Panc1 (cell line): ENCODE measurements around the gene AGBL3. TPM values are rescaled to one million over a fixed set of nuclear protein-coding genes. Genes with fewer than 3 reads are reported as not detected.

Experiments used
- ATAC-seq: fragments of 200-7000 bp; cut with Tn5 transposase; 2 replicates; pipeline ENCODE4 v1.9.1; 2020; ENCODE audit warnings: mild to moderate bottlenecking, moderate library complexity
- BruUV-seq: library from RNA; stranded (reverse); fragments of 400-500 nt; replicated peaks from 2 replicates; lab custom pipeline; 2021; lab: Mats Ljungman, UMichigan
- CTCF ChIA-PET: fragments of 300-600 bp; sonication (Branson Sonifier 250); formaldehyde crosslinking; loops from one replicate; lab custom pipeline; 2022; ENCODE audit warnings: antibody characterized with exemption; lab: Charles Lee
- POLR2A ChIA-PET: fragments of 300-600 bp; sonication (Branson Sonifier 250); formaldehyde crosslinking; loops from one replicate; lab custom pipeline; 2022; ENCODE audit warnings: antibody characterized with exemption; lab: Charles Lee
- DNase-seq: peaks from one replicate; pipeline ENCODE4 v3.0.0-alpha.2; 2010; ENCODE audit warnings: low read depth, low spot score
- H3K27ac ChIP-seq: 2 replicates; pipeline ENCODE4 v1.5.1; 2011; ENCODE audit warnings: mild to moderate bottlenecking, low read length, inconsistent platforms
- H3K27me3 ChIP-seq: fragments of 200-500 bp; sonication (Bioruptor generic); 2 replicates; pipeline ENCODE4 v1.6.0; 2014; ENCODE audit warnings: low read length, inconsistent platforms; ENCODE audit not compliant: control insufficient read depth, insufficient read depth
- H3K36me3 ChIP-seq: fragments of 200-500 bp; sonication (Bioruptor generic); 2 replicates; pipeline ENCODE4 v1.5.1; 2014; ENCODE audit warnings: inconsistent platforms, mild to moderate bottlenecking, low read length, moderate library complexity; ENCODE audit not compliant: control insufficient read depth, insufficient read depth
- H3K4me1 ChIP-seq: 2 replicates; pipeline ENCODE4 v1.5.1; 2011; ENCODE audit warnings: inconsistent platforms, mild to moderate bottlenecking, low read length, moderate library complexity; ENCODE audit not compliant: control insufficient read depth, insufficient read depth
- H3K4me3 ChIP-seq, 2 experiments: 2 replicates each; pipeline ENCODE4 v1.5.1; 2011 to 2012; ENCODE audit warnings: low read depth in 2 of 2, low read length in 2 of 2, mild to moderate bottlenecking in 2 of 2, inconsistent platforms in 1 of 2, moderate library complexity in 1 of 2
- H3K9me3 ChIP-seq: fragments of 200-500 bp; sonication (Bioruptor generic); 2 replicates; pipeline ENCODE4 v1.5.1; 2014; ENCODE audit warnings: low read depth, mild to moderate bottlenecking, inconsistent platforms, low read length, moderate library complexity; ENCODE audit not compliant: control insufficient read depth, insufficient read depth
- CTCF ChIP-seq: fragments of 450-650 bp; IDR thresholded peaks from 2 replicates; pipeline ENCODE4 v1.5.1; 2017; ENCODE audit warnings: mild to moderate bottlenecking
- POLR2AphosphoS5 ChIP-seq: IDR thresholded peaks from 2 replicates; pipeline ENCODE4 v1.6.1; 2012; ENCODE audit warnings: mild to moderate bottlenecking, low read depth, low read length, moderate library complexity
- SIN3A ChIP-seq: IDR thresholded peaks from 2 replicates; pipeline ENCODE4 v1.6.1; 2012; ENCODE audit warnings: low read depth, mild to moderate bottlenecking, low read length, moderate library complexity, borderline replicate concordance; ENCODE audit not compliant: insufficient read depth
- TCF7L2 ChIP-seq: IDR thresholded peaks from 2 replicates; pipeline ENCODE4 v1.6.1; 2011; ENCODE audit warnings: mild to moderate bottlenecking, low read depth, low read length, inconsistent platforms
- in situ Hi-C: cut with HindIII; loops from 2 replicates; pipeline ENCODE4 v1.10.0; 2016; ENCODE audit warnings: low sequenced_read_pairs, low pct_unique_long_range_greater_than_20kb
- intact Hi-C: fragments of 100-400 bp; cut with micrococcal nuclease; formaldehyde crosslinking; loops from one replicate; pipeline ENCODE4 v1.10.0; 2022; ENCODE audit not compliant: unreplicated experiment
- total RNA-seq: library from RNA; stranded (reverse); gene quantifications from one replicate; pipeline ENCODE4 v1.2.1, GENCODE V29; 2021; ENCODE audit not compliant: unreplicated experiment
- TF ChIP-seq, protein P1 (sequence below), 2 experiments: IDR thresholded peaks; 2 replicates each; pipeline ENCODE4 v1.6.1; 2011 to 2012; ENCODE audit warnings: low read depth in 2 of 2, control low read depth in 1 of 2, low read length in 1 of 2, mild to moderate bottlenecking in 1 of 2, moderate library complexity in 1 of 2; ENCODE audit not compliant: insufficient read depth in 1 of 2

AGBL3 gene
- total RNA-seq, 1 experiment from 2014 or later = 2.5 TPM

GRCh38 chr7:135102372-135102771 is 116.1 kb downstream of the AGBL3 start:
- in situ Hi-C loops = no loop called here
- POLR2A ChIA-PET = no interaction called here
- no peak overlapping the region for H3K27ac ChIP-seq
- H3K36me3 ChIP-seq = no peaks in the 10 kb centered on the region
- no peak overlapping the region for H3K4me3 ChIP-seq
- BruUV-seq = no TSS peak
- TF ChIP-seq SIN3A (no peak), POLR2AphosphoS5 (no peak), TCF7L2 (no peak), CTCF (no peak)
- TF ChIP-seq, protein P1, sequence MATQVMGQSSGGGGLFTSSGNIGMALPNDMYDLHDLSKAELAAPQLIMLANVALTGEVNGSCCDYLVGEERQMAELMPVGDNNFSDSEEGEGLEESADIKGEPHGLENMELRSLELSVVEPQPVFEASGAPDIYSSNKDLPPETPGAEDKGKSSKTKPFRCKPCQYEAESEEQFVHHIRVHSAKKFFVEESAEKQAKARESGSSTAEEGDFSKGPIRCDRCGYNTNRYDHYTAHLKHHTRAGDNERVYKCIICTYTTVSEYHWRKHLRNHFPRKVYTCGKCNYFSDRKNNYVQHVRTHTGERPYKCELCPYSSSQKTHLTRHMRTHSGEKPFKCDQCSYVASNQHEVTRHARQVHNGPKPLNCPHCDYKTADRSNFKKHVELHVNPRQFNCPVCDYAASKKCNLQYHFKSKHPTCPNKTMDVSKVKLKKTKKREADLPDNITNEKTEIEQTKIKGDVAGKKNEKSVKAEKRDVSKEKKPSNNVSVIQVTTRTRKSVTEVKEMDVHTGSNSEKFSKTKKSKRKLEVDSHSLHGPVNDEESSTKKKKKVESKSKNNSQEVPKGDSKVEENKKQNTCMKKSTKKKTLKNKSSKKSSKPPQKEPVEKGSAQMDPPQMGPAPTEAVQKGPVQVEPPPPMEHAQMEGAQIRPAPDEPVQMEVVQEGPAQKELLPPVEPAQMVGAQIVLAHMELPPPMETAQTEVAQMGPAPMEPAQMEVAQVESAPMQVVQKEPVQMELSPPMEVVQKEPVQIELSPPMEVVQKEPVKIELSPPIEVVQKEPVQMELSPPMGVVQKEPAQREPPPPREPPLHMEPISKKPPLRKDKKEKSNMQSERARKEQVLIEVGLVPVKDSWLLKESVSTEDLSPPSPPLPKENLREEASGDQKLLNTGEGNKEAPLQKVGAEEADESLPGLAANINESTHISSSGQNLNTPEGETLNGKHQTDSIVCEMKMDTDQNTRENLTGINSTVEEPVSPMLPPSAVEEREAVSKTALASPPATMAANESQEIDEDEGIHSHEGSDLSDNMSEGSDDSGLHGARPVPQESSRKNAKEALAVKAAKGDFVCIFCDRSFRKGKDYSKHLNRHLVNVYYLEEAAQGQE (IDR thresholded peaks at IDR 0.05; ENCODE audit: insufficient read depth in 1 of 2, low read depth in 2 of 2, low read length in 1 of 2) = no peak
- DNase-seq = no peak
- H3K27me3 ChIP-seq = no peaks in the 10 kb centered on the region
- CTCF ChIA-PET = no interaction called here
- H3K9me3 ChIP-seq = no peaks in the 10 kb centered on the region
- no peak for ATAC-seq
- no peaks in the 10 kb centered on the region for H3K4me1 ChIP-seq
- intact Hi-C loops = no loop called here

DNA sequence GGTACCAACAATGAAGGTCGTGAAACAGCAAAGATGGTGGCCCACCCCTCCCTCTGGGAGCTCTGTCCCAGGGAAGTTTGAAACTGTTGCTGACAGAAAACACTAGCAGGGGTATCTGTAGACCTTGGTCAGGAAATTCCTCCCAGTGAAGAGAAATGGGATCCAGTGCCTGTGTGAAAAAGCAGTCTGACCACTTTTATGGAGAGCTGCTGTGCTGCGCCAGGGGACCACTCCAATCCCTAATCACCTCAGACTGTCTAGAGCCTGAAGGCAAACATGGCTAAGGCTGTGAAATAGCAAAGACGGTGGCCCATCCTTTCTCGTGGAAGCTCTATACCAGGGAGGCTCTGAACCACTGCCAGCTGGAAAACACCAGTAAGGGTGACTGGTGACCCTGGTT is 123.3 kb downstream of the AGBL3 start:
- TF ChIP-seq CTCF (no peak), SIN3A (no peak), POLR2AphosphoS5 (no peak), TCF7L2 (no peak)
- TF ChIP-seq, protein P1 (IDR thresholded peaks at IDR 0.05; ENCODE audit: insufficient read depth in 1 of 2, low read depth in 2 of 2, low read length in 1 of 2) = no peak
- ATAC-seq (no peak), DNase-seq (no peak)
- no peaks in the 10 kb centered on the region for H3K27me3 ChIP-seq
- H3K4me3 ChIP-seq = no peak overlapping the region
- ChIA-PET CTCF (no interaction called here), POLR2A (no interaction called here)
- no peaks in the 10 kb centered on the region for H3K36me3 ChIP-seq
- H3K27ac ChIP-seq = no peak overlapping the region
- BruUV-seq = no TSS peak
- no peaks in the 10 kb centered on the region for H3K9me3 ChIP-seq
- in situ Hi-C loops (no loop called here), intact Hi-C loops (no loop called here)
- H3K4me1 ChIP-seq = no peaks in the 10 kb centered on the region
